CD4-positive, alpha-beta T cell treated with Interleukin-6 for 4 hours (primary cell): ENCODE measurements around the gene SLC39A11.

Experiments
- DNase-seq: peaks from one replicate; pipeline ENCODE4 v3.0.0-alpha.2; 2020; ENCODE audit warnings: mixed read lengths

SLC39A11 gene

DNA sequence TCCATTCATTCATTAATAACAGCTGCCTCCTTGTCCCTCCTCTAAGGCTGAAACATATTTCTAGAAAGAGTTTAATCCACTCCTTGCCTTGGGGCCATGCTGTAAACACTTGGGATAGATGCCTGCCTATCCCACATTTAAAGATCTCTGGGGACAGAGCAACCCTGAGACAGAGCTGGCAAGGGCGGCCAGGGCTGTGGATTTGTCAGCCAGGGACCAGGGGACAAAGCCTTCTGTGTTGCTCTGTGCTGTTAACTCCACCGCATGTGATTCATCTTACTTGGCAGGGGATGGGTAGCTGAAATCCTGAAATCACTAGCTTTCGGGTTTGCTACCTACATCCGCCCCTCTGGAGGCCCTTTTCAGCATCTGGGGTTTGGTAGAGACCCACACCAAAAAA, 392.9 kb downstream of the SLC39A11 start:
- no peak for DNase-seq

DNA sequence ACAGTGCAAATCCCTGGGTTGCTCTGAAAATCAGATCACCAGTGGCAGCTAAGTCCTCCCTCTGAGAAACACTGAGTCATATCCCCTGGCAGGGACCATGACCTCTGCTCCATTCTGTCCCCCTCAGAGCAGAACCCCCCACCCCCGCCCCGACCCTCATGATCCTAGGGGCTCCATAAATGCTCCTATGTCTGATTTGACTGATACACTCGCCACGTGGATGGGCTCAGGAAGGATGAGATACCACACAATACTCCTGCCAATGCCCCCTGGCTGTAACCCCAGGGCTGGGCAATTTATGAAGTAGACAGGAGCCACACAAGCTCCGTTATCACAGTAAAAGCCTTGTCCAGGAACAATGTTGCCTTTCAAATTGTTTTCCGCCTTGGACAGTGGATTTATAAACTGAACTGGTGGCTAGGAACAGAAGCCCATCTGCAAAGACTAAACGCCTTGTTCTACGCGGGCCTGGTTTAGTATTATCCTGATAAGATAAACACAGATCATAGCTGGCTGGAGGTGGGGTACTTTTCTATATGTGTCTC, 394.8 kb downstream of the SLC39A11 start:
- DNase-seq: no peak

DNA sequence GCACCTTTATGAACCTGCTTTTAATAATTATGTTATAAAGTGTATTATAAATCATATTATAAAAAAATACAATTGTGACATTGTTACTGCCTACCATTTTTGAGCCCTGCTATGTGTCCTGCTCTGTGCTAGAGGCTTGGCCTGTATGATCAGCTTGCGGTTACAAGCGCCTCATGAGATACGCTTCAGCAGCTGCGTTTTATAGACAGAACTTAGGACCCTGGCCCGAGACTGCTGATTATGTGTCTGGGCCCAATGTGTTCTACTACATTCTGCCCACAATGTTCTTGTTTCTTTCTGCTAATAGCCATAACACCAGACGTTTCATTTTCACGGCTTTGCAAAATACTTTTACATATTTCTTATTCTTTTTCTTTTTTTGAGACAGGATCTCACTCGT, 395.8 kb downstream of the SLC39A11 start:
- DNase-seq: no peak

DNA sequence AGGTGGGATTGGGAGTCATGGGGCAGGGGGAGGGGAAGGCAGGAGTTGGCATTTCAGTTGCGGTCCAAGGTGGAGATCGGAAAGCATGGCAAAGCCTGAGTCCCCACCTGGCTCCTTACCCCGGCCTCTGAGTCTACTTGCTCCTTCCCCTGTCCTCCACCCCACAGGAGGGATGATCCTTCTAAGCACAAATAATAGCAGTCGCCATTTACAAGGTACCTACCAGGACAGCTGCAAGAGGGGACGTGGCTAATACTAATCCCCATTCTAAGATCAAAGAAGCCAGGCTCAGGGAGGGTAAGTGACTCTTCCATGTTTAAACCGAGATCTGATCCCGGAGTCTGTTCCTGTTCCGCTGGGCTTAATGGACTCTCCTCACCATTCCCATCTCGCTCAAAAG, 396.3 kb downstream of the SLC39A11 start:
- no peak for DNase-seq

DNA sequence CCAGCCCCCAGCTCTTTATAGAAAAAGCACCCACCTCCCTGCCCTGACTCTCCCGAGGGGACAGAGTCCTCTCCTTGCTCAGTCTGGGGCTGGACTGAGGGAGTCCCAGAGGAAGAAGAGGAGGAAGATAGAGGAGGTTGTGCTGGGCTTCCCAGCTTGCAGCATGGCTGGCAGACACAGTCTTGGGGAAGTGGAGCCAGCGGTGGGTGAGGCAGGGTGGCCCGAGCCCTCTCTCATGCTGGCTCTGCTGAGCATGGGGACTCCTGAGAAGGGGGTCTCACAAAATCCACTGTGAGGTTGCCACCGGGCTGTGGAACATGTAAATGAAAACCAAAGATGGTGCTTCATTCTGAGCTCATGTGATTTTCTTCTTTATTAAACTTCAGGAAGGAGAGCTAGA, 398.5 kb downstream of the SLC39A11 start:
- DNase-seq: no peak

DNA sequence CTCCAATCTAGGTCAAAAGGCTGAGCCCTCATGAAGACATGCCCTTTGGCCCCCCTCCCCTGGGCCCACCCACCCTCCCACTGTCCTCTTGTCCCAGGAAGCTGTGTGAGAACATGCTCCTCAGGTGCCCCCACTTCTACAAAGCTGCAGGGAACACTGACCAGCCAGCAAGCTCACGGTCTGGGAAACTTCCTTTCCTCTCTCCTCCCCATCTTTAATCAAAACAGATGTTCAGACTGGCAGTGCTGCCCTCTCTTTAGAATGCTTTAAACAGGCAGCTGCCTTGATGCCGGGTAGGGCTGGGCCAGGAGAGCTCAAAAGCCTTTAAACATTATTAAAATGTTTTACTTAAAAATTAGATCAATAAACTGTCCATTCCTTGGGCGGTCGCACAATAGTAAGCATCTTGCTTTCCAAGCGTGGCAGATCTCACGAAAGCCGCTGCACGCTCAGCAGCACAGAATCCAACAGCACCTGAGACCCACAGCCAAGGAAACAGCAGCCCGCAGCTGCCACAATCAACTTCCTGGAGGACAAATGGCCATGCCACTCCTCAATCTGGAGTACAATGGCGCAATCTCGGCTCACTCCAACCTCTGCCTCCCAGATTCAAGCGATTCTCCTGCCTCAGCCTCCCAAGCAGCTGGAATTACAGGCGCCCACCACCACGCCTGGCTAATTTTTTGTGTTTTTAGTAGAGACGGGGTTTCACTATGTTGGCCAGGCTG, 399.2 kb downstream of the SLC39A11 start:
- no peak for DNase-seq

DNA sequence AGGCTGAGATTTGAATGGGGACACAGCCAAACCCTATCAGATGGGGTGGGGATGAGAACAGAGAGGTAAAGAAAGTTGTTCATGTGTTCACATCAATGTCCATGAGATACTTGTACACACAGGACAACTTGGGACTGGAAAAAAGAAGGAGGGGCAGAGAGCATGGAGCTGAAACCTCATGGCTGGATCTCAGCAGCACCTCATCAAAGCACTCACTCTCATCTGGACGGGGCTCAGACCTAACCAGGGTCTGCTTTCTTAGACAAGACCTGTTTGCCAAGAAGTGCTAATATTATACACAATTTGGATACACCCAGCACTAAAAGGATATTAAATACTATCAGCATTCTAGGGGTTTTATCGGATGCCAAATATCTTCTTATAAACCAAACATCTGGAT, 399.8 kb downstream of the SLC39A11 start:
- DNase-seq: no peak

DNA sequence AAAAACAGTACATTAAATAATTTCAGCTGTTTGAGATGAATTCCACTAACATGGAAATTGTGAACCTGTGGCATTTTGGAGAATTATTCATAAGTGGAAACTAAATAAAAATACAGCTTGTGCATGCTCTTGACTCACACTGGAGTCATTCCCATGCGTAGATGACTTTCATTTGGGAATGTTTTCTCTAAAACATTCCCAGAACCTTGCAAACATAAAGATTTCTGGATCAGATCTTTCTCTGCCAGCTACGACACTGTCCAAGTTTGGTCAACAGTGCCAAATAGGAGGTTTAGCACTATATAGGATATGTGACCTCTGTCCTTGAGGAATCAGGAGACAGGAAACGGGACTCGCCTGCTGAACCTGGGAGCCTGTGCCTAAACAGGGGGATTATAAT, 400.9 kb downstream of the SLC39A11 start:
- no peak for DNase-seq

DNA sequence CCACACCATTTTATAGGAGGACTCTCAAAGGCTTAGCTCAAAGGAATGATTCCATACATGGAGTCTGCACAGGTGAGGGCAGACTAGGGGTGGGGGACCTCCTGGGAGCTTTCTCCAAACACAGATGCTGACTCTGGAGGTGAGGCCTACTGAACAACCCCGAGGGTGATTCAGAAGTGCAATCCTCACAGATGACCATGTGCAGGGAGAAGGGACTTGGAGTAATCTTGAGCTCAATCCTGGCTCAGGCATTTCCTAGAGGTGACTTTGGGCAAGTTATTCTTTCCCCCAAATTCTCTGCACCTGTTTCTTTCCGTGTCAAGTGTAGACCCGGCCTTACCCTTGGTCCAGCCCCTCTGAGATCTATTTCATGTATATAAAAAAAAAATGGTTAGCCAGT, 401.5 kb downstream of the SLC39A11 start:
- no peak for DNase-seq

DNA sequence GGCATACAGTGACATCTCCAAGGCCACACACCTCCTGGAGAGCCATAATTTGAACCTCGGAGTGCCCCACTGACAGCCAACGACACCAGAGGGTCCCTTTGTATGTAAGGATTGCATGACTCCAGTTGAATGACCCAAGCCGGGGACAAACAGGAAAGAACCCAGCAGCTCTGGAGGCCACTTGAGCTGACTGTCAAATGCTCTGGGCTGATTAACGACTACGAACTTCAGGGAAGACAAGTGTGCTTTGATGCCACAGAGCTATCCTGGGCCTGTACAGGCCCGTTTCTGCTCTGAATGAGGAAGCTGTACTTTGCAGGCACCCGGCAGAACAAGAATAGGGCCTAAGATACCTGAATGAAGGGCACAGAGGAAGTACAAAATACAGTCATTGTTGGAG, 404.6 kb downstream of the SLC39A11 start:
- no peak for DNase-seq

DNA sequence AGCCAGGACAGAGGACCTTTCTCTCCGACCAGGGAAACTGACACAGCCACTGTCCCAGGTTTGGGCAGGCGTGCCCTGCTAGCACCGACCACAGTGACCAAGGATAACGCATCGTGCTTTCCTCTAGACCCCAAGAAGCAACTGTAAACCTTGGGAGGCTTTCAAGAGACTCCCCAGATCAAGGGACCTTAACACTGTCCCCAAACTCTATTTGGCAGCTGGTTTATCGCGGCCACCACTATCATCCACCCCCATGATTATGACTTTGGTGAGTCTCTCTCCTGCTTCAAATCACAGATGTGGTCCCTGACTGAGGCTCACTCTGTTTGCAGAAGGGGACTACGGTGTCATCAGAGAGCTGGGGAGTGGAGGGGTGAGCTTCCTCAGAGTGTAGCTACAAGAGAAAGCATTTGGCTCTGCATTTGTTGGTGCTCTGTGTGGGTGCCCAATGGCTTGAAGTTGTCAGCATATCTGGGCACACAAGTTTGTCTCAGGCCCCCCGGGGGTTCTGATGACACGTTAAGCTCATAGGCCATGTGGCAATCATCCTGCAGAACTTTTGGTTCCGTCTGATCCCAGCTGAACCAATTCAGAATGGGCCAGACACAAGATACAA, 408.0 kb downstream of the SLC39A11 start:
- DNase-seq: no peak

DNA sequence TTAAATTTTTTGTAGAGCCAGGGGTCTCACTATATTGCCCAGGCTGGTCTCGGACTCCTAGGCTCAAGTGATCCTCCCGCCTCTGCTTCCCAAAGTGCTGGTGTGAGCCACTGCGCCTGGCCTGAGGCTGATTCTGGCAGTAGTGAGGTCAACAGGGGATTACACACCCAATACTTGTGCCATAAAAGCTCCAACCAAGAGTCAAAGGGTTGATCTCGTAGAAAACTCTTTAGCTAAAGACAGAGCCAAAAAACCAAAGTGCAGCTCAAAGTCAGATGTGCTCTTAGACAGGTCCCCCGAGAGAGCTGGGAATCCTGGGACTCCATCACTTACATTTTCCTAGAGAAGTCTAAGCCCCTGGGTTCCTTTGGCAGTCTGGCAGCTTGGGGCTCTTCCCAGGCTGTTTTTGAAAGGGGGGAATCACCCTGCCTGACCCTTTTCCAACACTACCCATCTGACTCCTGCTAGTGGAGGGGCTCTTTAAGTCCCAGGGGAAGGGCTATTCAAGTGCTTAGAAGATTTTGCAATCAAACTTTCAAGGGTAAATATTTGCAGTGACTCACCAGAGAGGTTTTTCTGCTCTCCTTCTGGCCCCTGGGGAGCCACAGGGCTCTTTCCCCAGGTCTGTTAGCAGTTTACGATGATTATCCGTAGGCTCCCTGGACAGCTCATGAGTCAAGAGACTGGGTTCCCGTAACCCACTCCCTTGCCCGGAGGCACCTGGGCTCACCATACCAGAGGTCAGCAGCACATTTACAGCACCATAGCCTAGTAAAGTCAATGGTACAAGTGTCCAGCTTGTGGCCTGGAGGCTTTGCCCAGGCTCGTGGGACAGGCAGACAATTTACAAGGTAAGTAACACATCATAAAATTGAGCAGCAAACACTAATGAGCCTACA, 408.7 kb downstream of the SLC39A11 start:
- DNase-seq: no peak

DNA sequence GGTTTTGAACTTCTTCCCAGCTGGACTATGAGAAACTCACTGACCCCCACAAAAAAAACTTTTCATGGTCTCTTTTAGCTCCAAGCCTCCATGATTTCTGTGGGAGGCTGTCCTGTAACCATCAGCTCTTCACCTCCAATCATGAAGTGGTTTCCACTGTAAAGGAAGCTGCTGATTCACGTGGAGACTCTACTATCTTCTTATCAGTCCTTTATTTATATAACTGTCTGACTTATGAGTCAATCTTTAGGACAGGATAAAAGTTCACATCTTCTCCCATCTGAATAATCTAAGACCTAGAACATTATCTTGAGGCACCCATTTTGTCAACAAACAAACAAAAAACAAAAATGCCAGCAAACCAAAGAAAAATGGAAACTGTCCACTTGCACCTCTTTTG, 409.9 kb downstream of the SLC39A11 start:
- no peak for DNase-seq

DNA sequence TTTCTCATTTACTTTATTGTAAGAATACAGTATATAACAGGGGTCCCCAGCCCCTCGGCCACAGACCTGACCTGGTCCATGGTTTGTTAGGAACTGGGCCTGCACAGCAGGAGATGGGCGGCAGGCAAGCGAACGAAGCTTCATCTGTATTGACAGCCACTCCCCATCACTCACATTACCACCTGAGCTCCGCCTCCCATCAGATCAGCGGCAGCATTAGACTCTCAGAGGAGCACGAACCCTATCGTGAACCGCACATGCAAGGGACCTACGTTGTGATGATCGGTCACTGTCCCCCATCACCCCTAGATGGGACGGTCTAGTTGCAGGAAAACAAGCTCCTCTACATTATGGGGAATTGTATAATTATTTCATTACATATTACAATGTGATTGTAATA, 410.6 kb downstream of the SLC39A11 start:
- no peak for DNase-seq

DNA sequence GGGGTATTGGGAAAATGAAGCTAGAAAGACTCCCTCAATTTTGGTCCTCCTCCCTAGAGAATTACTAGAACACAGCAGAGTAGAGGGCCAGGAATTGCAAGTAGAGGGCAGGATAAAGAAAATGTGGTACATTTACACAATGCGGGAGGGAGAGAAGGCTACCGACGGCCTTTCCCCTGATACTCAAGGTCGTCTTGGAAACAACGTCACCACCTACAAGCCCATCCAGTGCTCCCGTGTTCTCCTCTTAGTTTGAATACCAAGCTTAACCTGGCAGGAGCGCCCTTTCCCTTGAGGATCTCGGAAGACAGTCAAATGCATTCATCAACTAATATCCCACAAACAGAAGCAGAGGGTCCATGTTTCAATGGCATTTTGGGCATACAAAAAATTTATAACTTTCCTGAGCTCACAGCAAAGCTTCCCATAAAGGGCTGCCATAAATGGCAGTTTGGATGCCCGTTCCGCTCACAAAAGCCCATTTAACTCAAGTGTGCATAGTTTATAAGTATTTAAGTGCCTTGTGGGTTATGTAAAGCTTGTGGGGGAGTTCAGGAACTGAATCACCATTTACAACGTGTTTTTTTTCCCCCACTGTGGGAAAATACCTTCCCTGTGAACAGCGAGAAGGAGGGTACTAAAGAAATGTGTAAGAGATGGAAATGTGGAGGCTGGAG, 414.6 kb downstream of the SLC39A11 start:
- no peak for DNase-seq

DNA sequence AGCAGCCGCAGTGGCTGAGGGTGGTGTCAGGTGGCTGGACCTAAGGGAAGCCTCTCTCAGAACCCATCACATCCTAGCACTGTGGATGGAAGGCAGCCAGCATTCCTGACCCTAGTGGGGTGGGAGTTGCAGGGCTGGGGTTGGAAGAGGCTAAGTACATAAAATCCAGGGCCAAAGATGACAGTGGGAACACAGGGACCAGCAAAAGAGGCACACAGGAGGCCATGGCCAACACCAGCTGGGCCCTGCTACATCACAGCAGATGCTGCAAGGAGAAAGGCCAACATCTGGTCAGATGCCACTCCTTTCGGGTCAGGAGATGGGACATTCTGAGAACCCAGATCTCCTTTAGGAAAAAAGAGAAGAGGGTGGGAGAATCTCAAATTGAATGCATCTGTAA, 415.4 kb downstream of the SLC39A11 start:
- DNase-seq: no peak

DNA sequence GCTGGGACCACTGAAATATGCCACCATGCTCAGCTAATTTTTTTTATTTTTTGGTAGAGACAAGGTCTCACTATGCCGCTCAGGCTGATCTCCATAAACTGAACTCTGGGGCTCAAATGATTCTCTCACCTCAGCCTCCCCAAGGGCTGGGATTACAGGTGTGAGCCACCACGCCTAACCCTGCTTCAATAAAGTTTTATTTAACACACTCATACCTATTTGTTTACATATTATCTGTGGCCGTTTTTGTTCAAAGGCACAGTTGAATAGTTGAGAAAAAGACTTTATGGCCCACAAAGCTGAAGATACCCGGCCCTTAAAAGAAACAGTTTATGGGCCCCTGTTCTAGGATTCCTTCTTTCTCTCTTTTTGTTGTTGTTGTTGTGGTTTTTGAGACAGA, 419.8 kb downstream of the SLC39A11 start:
- no peak for DNase-seq

DNA sequence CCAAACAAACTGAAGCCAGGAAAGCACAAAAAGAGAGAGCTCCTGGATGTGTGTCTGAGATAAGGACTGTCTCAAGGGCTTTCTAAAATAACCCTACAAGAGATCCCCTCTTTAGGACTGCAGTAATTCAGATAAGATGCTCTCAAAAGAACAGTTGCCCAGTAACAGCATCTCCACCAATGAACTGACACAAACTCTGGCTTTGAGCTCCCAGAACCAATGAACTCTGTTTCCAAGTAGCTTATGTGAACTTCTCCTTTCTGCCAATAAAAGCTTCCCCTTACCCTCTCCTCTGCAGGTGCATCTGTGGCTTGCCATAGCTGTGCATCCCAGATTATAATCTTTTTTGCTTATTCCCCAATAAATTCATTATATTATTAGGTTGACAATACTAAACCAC, 421.5 kb downstream of the SLC39A11 start:
- no peak for DNase-seq

DNA sequence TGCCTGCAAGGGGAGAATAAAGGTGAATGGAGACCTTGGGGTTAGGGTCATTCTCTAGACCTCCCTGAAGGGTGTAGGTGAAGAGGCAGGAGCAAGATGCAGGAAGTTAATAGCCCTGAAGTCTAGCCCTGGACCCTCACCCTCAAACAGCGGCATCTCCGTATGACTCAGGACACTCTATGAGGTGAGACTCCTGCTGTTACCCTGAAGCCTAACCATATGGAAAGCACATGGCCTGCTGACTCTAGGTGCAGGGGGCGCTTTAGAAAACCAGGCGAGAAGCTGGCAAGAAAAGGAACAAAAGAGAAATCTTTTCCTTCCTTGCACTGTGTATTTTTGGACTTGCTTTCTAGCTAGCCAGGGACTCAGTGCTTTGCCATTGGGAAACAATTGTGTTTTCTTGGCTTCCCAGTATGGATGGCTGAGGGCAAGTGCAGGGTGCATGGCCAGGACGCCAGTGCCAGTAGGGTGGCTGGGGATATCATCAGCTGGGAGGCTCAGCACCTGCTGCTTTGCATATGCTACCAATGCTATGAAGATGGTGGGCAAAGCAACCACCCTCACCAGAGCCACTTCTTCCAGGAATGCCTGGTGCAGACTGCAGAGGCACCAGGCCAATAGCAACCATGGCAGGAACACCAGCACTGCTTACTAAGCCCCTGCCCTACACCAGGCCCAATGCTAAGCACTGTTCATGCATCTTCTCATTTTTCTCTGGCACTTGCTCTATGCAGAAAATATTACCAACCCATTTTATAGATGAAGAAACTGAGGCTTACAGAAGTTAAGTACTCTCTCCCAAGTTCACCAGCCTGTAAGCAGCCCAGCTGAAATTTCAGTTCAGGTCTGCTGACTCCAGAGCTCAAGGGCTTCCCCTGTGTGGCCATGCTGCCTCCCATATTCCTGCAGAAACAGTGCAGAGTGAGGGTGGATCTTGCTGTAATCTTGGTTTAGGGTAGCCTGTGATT, 425.1 kb downstream of the SLC39A11 start:
- DNase-seq: no peak

DNA sequence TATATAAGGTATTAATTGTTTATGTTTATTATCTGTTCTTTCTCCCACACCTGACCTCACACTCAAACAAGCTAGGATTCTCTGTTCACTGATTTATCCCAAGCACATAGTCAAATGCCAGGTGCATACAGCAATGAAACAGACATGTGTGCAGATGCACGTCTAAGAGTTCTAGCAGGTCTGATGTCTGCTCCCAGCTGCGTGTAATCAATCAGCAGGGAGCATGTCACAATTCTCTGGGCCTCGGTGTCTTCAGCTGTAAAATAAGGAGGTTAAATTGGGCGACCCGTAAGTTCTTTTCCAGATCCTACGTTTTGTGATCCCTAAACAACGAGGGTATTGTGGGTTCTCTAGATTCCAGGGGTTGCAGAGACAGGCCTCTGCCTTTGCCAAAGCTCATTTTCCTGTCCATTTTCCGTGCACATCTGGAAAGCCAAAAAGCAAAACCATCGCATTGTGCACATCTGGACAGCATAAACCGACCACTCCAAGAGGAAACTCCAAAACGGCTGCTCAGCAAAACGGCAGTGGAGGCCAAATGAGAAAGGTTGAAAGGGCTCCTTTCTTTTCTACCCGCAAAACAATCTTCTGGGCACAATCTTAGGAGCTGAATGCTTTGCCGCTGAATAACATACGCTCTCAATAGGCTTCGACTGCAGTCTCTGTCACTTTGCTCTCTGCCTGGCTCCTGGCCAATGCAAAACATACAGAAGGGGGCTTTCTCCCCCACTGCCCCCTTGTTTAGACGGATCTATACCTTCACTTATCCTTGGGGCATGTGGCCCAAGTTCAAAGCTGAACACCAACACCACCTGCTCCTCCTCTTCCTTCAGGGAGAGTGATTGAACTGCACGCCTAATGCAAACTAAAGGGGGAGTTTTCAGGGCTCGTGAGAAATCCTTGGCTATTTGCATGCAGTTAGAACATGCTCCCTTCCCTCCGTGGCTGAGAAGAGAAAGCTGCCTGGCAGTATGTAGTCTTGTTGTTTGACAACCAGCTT, 426.3 kb downstream of the SLC39A11 start:
- no peak for DNase-seq

DNA sequence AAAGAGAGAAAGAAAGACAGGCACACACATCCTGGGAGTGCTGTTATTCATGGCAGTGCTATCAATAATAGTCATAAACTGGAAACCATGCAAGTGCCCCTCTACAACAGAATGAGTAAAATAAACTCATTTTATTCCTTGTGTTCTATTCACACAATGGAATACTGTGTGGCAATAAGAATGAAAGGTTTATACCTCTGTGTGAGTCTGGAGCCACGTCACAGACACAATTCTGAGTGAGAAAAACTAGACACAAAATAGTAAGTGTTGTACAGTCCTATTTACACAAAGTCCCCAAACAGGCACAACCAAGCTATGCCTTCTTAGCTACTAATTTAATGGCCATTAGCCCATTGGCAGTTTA, 429.7 kb downstream of the SLC39A11 start:
- no peak for DNase-seq
